ENCODE measurements around the gene FAM217B.
A peak's percentile ranks its signal among the peaks of the same experiment; 100 is the strongest.

FAM217B gene

DNA sequence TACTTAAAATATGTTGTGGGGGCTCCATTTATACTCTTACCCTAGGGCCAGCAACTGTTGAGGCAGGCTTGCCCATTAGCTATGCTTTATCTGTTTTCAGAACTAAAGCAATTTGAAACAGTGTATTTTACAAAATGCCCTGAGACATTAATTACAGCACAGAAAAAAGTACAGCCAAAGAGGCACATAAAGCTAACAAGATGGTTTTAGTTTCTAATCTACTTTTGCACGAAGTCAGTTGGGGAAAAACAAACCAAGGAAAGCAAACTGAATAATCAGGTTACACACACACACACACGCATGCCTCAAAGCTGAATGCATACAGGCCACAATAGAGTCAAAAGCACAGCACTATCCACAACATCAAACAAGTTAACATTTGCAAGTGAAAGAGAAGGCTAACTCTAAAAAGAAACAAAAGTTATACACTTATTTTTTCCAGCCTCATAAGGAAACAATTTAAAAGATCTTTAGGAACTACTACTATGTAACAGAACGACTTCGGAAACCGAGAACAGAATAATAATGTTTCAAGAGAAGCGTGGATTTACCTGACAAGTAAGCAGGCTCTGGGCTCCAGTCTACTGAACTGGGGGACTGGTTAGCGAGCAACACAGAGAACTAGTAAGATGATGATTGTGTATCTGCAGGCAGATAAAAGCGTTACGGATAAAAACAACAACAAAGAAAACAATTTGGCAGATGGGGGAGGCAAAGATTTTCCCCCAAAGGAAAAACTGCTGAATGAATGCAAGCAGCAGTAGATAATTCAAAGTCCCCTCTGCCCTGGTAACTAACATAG lies 8.5 kb upstream of the FAM217B start:
- no peak for DNase-seq (ENCODE audit: low read depth)
- TF ChIP-seq CTCF (conservative IDR thresholded peaks at IDR 0.05; ENCODE audit: control insufficient read depth, insufficient read depth, low read depth, low read length) = no peak
- H3K4me3 ChIP-seq (ENCODE audit: control insufficient read depth, low read depth, low read length) = no peak overlapping the region

DNA sequence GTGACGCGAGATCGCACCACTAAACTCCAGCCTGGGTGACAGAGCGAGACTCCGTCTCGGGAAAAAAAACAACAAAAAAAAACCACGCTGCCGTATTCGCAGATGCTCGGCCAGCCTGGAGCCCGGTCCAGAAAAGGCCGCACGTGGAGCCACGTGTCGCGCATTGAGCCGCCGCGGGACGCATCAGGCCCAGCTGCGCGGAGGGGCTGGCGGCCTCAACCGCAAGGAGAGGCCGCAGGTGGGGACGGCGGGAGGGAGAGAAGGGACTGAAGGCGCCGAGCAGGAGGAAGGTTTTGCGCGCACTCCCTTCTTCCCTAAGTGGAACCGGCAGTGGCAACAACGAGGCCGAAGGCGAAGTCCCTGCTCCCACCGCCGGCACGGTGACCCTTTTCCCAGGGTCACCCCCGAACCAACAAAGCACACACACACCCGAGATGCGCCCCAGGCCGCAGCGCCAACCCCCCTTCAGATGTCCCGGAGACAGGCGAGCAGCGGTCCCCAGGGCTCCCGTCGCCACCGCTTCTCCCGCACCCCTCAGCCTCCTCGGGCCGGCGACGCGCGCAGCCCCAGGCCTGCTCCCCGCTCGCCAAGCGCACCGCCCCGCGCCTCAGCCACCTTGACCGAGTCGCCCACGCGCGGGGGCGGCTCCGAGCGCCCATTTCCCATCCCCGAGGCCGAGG lies 7.4 kb upstream of the FAM217B start:
- no peak for TF ChIP-seq CTCF (conservative IDR thresholded peaks at IDR 0.05; ENCODE audit: control insufficient read depth, insufficient read depth, low read depth, low read length)
- H3K4me3 ChIP-seq (ENCODE audit: control insufficient read depth, low read depth, low read length) = no peak overlapping the region
- DNase-seq (ENCODE audit: low read depth) = no peak

DNA sequence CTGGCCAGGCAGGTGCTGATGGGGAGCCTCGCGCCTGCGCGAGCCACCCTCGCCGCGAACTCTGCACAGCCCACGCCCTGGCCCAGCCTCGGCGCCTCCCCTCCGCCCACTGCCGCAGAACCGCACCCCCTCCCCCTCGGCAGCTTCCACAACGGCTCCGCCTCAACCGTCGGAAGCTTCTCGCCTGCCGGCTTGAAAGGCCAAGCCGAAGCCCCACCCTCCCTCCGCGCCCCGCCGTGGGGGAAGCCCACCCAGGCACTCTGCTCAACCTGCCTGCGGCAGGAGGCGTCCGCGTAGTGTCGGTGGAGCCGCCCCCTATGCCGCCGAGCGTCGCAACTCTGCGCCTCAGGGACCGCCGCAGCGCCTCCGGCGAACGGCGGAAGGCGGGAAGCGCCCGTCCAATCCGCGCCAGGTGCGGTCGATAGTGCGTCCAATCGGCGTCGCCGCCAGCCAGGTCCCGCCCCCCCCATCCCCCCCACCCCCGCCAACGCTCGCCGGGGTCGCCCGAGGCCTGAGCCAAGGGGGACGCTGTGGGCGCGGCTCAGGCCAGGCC lies 6.8 kb upstream of the FAM217B start, which contains the start of gene SYCP2:
Gene SYCP2 (minus strand): TSS at position 342 of the 553 bp plus-strand sequence. CDS start 11,224 bp downstream, outside the sequence.
- no peak for TF ChIP-seq CTCF (conservative IDR thresholded peaks at IDR 0.05; ENCODE audit: control insufficient read depth, insufficient read depth, low read depth, low read length)
- peak; percentile 35 for DNase-seq (ENCODE audit: low read depth)
- H3K4me3 ChIP-seq (ENCODE audit: control insufficient read depth, low read depth, low read length) = peak within 1 kb of the TSS; percentile 49

GRCh38 chr20:59933849-59934585 lies 6.2 kb upstream of the FAM217B start:
- peak overlapping the region; percentile 49 for H3K4me3 ChIP-seq (ENCODE audit: control insufficient read depth, low read depth, low read length)
- DNase-seq (ENCODE audit: low read depth) = peak; percentile 49
- peak; percentile 49 for TF ChIP-seq CTCF (conservative IDR thresholded peaks at IDR 0.05; ENCODE audit: control insufficient read depth, insufficient read depth, low read depth, low read length)

DNA sequence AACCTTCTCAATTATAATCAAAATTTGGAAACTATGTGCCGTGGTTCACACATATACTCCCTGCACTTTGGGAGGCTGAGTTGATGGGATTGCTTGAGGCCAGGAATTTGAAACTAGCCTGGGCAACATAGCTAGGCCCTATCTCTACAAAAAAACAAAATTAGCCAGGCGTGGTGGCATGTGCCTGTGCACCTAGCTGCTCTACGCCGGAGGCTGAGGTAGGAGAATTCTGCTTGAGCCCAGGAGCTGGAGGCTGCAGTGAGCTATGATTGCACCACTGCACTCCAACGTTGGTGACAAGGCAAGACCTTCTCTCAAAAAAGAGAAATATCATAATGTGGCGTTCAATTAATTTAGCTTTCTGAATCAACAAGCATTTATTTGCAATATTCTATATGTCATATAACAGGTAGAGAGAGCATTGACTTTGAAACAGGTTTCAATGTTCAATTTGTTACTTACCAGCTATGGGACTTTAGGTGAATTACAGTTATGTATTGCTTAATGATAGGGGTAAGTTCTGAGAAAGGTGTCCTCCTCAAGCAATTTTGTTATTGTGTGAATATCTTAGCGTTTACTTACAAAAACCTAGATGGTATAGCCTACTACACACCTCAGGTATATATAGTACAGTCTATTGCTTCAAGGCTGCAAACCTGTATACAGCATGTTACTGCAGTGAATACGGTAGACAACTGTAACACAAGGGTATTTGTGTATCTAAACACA lies 4.6 kb upstream of the FAM217B start:
- DNase-seq (ENCODE audit: low read depth) = no peak
- TF ChIP-seq CTCF (conservative IDR thresholded peaks at IDR 0.05; ENCODE audit: control insufficient read depth, insufficient read depth, low read depth, low read length) = no peak
- no peak overlapping the region for H3K4me3 ChIP-seq (ENCODE audit: control insufficient read depth, low read depth, low read length)

GRCh38 chr20:59936409-59936808 lies 3.8 kb upstream of the FAM217B start:
- no peak for DNase-seq (ENCODE audit: low read depth)
- no peak for TF ChIP-seq CTCF (conservative IDR thresholded peaks at IDR 0.05; ENCODE audit: control insufficient read depth, insufficient read depth, low read depth, low read length)
- H3K4me3 ChIP-seq (ENCODE audit: control insufficient read depth, low read depth, low read length) = no peak overlapping the region

Data from fibroblast of mammary gland (primary cell).